Cardiac muscle cell (in vitro differentiated cells and primary cell): Measurements from ENCODE around the gene LYST. TPM values are rescaled to one million over a fixed set of nuclear protein-coding genes. Genes with fewer than 3 reads are reported as not detected.

Experiments
- DNase-seq, 2 donors: peaks; one replicate each; pipeline versions ENCODE4 v3.0.0 to v3.0.0-alpha.2; 2010 to 2017; ENCODE audit warnings: low read depth in 1 of 2, low spot score in 1 of 2
- H3K27ac ChIP-seq: fragments of 200-600 bp; sonication (generic); 2 replicates; pipeline ENCODE4 v1.5.1; 2016
- H3K27me3 ChIP-seq: fragments of 200-600 bp; sonication (generic); 2 replicates; pipeline ENCODE4 v1.6.0; 2016; ENCODE audit warnings: control low read depth
- H3K36me3 ChIP-seq: fragments of 200-600 bp; sonication (generic); 2 replicates; pipeline ENCODE4 v1.5.1; 2016; ENCODE audit warnings: control low read depth
- H3K4me1 ChIP-seq: fragments of 200-600 bp; sonication (generic); 2 replicates; pipeline ENCODE4 v1.8.1; 2017; ENCODE audit warnings: low read depth, mild to moderate bottlenecking, mixed run types
- H3K4me3 ChIP-seq: fragments of 200-600 bp; sonication (generic); 2 replicates; pipeline ENCODE4 v1.5.1; 2016; ENCODE audit warnings: mild to moderate bottlenecking
- H3K9me3 ChIP-seq: fragments of 200-600 bp; sonication (generic); 2 replicates; pipeline ENCODE4 v1.5.1; 2017; ENCODE audit warnings: low read depth, mild to moderate bottlenecking, control low read depth
- polyA plus RNA-seq: library from polyadenylated mRNA; unstranded; fragments of >200 nt; fragmentation: Nextera tagmentation; extraction: Ambion mirVana; gene quantifications from 2 replicates; pipeline ENCODE4 v1.2.1, GENCODE V29; 2016
- total RNA-seq: library from RNA; depleted of rRNA; stranded (reverse); fragments of >200 nt; gene quantifications from 2 replicates; pipeline ENCODE4 v1.2.3, GENCODE V29; 2016
- TF ChIP-seq, protein P1 (sequence below): IDR thresholded peaks from 2 replicates; pipeline ENCODE4 v1.5.1; 2012; ENCODE audit warnings: low read depth, mild to moderate bottlenecking, low read length

LYST gene
- total and polyA plus RNA-seq, 2 experiments from 2014 or later: 4.5 to 5.2 TPM

DNA sequence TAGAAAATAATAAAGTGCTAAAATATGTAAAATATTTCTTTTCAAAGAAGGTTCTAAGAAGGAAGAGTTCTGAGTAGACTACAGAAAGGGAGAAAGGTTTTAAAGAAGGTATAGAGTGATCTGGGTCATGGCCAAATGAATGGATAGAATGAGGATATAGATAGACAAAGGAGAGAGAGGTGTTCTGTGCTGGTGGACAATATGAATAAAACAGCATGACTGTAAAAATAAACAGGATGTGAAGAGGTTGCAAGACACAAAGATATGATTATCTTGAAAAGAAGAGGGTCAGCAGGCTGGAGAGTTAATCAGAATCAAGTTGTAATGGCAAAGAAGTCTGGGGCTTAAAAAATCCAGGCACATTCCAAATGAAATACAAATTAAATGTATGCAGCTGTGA lies 130.4 kb downstream of the LYST start:
- TF ChIP-seq, protein P1, sequence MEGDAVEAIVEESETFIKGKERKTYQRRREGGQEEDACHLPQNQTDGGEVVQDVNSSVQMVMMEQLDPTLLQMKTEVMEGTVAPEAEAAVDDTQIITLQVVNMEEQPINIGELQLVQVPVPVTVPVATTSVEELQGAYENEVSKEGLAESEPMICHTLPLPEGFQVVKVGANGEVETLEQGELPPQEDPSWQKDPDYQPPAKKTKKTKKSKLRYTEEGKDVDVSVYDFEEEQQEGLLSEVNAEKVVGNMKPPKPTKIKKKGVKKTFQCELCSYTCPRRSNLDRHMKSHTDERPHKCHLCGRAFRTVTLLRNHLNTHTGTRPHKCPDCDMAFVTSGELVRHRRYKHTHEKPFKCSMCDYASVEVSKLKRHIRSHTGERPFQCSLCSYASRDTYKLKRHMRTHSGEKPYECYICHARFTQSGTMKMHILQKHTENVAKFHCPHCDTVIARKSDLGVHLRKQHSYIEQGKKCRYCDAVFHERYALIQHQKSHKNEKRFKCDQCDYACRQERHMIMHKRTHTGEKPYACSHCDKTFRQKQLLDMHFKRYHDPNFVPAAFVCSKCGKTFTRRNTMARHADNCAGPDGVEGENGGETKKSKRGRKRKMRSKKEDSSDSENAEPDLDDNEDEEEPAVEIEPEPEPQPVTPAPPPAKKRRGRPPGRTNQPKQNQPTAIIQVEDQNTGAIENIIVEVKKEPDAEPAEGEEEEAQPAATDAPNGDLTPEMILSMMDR: no peak
- Histone ChIP-seq H3K27ac (no peak overlapping the region), H3K4me1 (no peaks in the 10 kb centered on the region), H3K27me3 (no peaks in the 10 kb centered on the region), H3K9me3 (no peaks in the 10 kb centered on the region), H3K4me3 (no peak overlapping the region), H3K36me3 (peaks cover 7% of the 10 kb centered on the region)
- DNase-seq: no peak

DNA sequence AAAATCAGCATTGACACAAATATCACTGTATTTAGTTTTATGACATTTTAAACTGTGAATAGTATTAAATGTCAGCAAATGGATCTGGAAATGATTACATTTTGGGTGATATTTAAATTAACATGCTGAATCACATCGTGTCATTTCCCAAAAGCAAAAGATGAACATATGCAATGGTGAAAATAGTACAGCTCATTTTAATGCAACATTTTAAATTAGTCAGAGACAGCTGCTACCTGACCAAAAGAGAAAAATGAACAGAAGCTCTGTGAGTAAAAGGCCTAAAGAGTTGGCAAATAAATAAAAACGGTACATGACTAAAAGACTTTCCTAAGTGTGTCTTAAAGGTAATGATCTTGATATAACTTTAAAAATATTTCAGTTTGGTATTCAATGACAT lies 131.1 kb downstream of the LYST start:
- Histone ChIP-seq H3K4me3 (no peak overlapping the region), H3K9me3 (no peaks in the 10 kb centered on the region), H3K4me1 (no peaks in the 10 kb centered on the region), H3K27me3 (no peaks in the 10 kb centered on the region), H3K27ac (no peak overlapping the region), H3K36me3 (peaks cover 5% of the 10 kb centered on the region)
- no peak for DNase-seq
- TF ChIP-seq, protein P1: no peak

DNA sequence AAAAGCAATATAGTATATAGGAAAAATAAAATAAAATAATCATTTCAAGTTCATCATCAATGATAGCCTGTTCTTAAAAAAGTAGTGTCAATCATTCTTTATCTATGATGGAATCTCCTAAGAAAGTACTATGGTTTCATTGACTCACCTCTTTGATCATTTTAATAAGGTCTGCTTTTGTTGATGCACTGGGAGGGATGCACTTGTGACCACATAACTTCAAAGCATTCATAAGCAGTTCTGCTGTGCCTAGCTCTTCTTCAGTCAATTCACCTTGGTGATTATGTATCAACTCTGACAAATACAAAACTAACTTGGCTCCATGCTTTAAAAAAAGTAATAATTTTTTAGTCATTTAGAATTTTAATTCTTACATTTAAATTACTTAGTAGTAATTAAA lies 132.4 kb downstream of the LYST start:
- no peak for DNase-seq
- Histone ChIP-seq H3K9me3 (no peaks in the 10 kb centered on the region), H3K27me3 (no peaks in the 10 kb centered on the region), H3K4me3 (no peak overlapping the region), H3K36me3 (peaks cover 3% of the 10 kb centered on the region), H3K4me1 (no peaks in the 10 kb centered on the region), H3K27ac (no peak overlapping the region)
- TF ChIP-seq, protein P1: no peak

DNA sequence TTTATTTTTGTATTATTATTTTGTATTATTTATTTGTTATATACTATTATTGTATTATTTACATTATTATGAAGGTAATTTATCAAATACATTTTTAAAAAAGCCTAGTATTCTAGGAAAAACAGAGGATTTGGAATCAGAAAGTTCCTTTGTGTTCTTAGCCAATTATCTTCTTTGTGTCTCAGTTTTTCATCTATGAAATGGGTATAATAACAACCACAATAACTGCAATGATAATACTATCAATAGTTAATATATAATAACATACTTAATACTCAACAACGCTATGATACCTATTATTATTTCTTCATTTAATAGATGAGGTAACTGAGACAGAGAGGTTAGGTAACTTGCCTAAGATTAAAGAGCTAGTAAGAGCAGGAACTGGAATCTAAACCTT lies 136.7 kb downstream of the LYST start:
- Histone ChIP-seq H3K9me3 (no peaks in the 10 kb centered on the region), H3K27ac (no peak overlapping the region), H3K4me3 (no peak overlapping the region), H3K27me3 (no peaks in the 10 kb centered on the region), H3K36me3 (peaks cover 5% of the 10 kb centered on the region), H3K4me1 (no peaks in the 10 kb centered on the region)
- TF ChIP-seq, protein P1: no peak
- DNase-seq: no peak

DNA sequence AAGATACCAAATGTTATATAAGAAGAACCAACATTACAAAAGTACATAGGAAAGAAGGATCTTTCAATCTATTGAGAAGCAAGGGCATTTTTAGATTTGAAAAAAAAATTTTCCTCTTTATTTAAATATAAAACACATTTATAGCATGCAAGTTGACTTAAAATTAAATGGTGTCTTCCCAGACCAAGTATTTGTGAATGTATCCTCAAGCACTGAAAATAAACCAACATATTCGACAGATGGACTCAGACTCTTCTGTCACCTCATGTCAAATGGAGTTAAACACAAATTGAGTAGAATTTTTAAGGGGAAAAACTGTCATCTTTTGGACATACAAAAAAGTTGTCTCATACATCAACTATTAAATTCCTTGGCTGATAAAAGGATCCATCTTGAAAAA lies 140.1 kb downstream of the LYST start:
- TF ChIP-seq, protein P1: no peak
- Histone ChIP-seq H3K4me3 (no peak overlapping the region), H3K9me3 (no peaks in the 10 kb centered on the region), H3K27me3 (no peaks in the 10 kb centered on the region), H3K4me1 (no peaks in the 10 kb centered on the region), H3K36me3 (peaks cover 5% of the 10 kb centered on the region), H3K27ac (no peak overlapping the region)
- no peak for DNase-seq

DNA sequence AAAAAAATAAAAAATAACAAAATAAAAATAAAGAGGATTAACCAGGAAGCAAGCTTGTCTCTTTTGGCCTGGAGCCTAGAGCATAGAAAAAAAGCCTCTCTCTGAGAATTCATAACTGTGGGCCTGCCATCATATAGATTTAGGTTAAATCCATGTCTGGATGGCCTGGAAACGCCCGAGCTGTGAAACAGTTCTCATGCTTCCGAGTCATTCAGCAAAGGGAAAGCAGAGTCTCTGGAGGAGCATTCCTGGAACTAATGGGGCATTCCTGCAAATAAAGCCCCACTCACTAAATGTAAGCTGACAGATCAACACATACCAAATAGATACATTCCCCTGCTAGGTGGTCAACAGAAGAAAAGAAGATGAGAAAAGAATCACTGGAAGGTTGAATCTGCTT lies 141.3 kb downstream of the LYST start:
- H3K27ac ChIP-seq: no peak overlapping the region
- peaks cover 5% of the 10 kb centered on the region for H3K36me3 ChIP-seq
- TF ChIP-seq, protein P1: no peak
- DNase-seq: no peak
- H3K27me3 ChIP-seq: no peaks in the 10 kb centered on the region
- no peaks in the 10 kb centered on the region for H3K9me3 ChIP-seq
- no peaks in the 10 kb centered on the region for H3K4me1 ChIP-seq
- H3K4me3 ChIP-seq: no peak overlapping the region
